Measurements from ENCODE around the gene ADARB1. TPM values are rescaled to one million over a fixed set of nuclear protein-coding genes. Genes with fewer than 3 reads are reported as not detected.

The ADARB1 gene
- total and polyA plus RNA-seq, 2 donors (not counting 1 experiment from before 2014, with no cell fraction given): 17.1 to 33.3 TPM

DNA sequence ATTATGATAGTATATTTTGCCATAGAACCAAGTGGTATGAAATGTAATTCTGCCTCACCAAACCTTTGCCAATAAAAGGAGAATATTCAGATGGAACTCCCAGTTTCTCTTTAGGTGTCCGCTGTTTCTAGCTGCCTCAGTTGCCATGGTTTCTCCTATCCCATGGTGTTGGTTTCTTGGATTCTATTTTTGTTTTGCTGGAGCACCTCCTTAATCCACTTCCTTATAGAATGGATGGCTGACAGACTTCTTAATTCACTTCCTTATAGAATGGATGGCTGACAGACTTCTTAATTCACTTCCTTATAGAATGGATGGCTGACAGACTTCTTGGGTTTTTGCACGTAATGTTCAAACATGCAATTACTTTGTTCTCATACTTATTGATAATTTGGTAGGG, 43.7 kb downstream of the ADARB1 start:
- intact Hi-C loops (cut with micrococcal nuclease): no loop called here
- no peak overlapping the region for H3K4me2 ChIP-seq (replicated peaks; ENCODE audit: low read depth, low read length, poor library complexity, severe bottlenecking)
- CTCF ChIA-PET: interaction anchor here (1.2 to 6.9 kb wide), 4 partner anchors 10 to 168 kb away, joined by 3 to 66 read pairs (median 12); no protein-coding TSS in a partner anchor
- no peaks in the 10 kb centered on the region for H4K20me1 ChIP-seq (ENCODE audit: control insufficient read depth, insufficient read depth, low read length, poor library complexity, severe bottlenecking)
- no peak overlapping the region for H3K4me3 ChIP-seq (ENCODE audit: control extremely low read depth in 1 of 5, extremely low read depth in 1 of 5, insufficient read depth in 1 of 5, low read depth in 2 of 5, low read length in 4 of 5)
- H3K9me3 ChIP-seq (ENCODE audit: control extremely low read depth in 1 of 3, control insufficient read depth in 2 of 3, insufficient read depth in 1 of 3, low read length in 2 of 3): no peaks in the 10 kb centered on the region
- H3K4me1 ChIP-seq (ENCODE audit: control insufficient read depth in 2 of 2, insufficient read depth in 2 of 2, low read length in 2 of 2): peaks cover 70 to 76% of the 10 kb centered on the region in 2 donors
- H3K36me3 ChIP-seq (replicated peaks in 1 of 2; ENCODE audit: control extremely low read depth in 1 of 2, control insufficient read depth in 1 of 2, extremely low read depth in 1 of 2, insufficient read depth in 2 of 2, low read length in 1 of 2): peaks cover 5 to 7% of the 10 kb centered on the region in 2 experiments
- TF ChIP-seq, protein P1, sequence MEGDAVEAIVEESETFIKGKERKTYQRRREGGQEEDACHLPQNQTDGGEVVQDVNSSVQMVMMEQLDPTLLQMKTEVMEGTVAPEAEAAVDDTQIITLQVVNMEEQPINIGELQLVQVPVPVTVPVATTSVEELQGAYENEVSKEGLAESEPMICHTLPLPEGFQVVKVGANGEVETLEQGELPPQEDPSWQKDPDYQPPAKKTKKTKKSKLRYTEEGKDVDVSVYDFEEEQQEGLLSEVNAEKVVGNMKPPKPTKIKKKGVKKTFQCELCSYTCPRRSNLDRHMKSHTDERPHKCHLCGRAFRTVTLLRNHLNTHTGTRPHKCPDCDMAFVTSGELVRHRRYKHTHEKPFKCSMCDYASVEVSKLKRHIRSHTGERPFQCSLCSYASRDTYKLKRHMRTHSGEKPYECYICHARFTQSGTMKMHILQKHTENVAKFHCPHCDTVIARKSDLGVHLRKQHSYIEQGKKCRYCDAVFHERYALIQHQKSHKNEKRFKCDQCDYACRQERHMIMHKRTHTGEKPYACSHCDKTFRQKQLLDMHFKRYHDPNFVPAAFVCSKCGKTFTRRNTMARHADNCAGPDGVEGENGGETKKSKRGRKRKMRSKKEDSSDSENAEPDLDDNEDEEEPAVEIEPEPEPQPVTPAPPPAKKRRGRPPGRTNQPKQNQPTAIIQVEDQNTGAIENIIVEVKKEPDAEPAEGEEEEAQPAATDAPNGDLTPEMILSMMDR (IDR thresholded peaks at IDR 0.05): no peak
- TF ChIP-seq EZH2 (IDR thresholded peaks at IDR 0.05; ENCODE audit: borderline replicate concordance, insufficient read depth, low read depth, low read length, poor library complexity, severe bottlenecking): no peak
- no peaks in the 10 kb centered on the region for H3K9me3 Mint-ChIP-seq (ENCODE audit: insufficient read depth)
- peaks cover 84% of the 10 kb centered on the region for H3K4me1 Mint-ChIP-seq
- ATAC-seq (ENCODE audit: low read depth) (no peak), DNase-seq (no peak)
- H2AFZ ChIP-seq (ENCODE audit: insufficient read depth, low read depth, low read length, poor library complexity, severe bottlenecking): no peak overlapping the region
- H3K4me3 Mint-ChIP-seq: no peak overlapping the region
- no peaks in the 10 kb centered on the region for H3K27me3 Mint-ChIP-seq
- H3K27me3 ChIP-seq (replicated peaks in 1 of 4; ENCODE audit: control extremely low read depth in 1 of 4, control insufficient read depth in 3 of 4, insufficient read depth in 4 of 4, low read length in 3 of 4): no peaks in the 10 kb centered on the region
- no peak overlapping the region for H3K27ac ChIP-seq (ENCODE audit: low read length in 2 of 2)
- H3K9ac ChIP-seq (ENCODE audit: low read length): no peak overlapping the region
- POLR2A ChIA-PET: no interaction called here
- WGBS (ENCODE audit: insufficient coverage): no CpG with 5 or more reads among the region's 2 CpGs
- peaks cover 90% of the 10 kb centered on the region for H3K79me2 ChIP-seq (ENCODE audit: control insufficient read depth, insufficient read depth, low read length)
- no peak overlapping the region for H3K27ac Mint-ChIP-seq

- H3K9me3 ChIP-seq (ENCODE audit: control extremely low read depth in 1 of 3, control insufficient read depth in 2 of 3, insufficient read depth in 1 of 3, low read length in 2 of 3): no peaks in the 10 kb centered on the region
- ChIA-PET POLR2A (no interaction called here), CTCF (interaction anchor here (1.2 to 6.9 kb wide), 7 partner anchors 9 to 192 kb away, joined by 3 to 66 read pairs (median 11); no protein-coding TSS in a partner anchor)
- peaks cover 87% of the 10 kb centered on the region for H3K79me2 ChIP-seq (ENCODE audit: control insufficient read depth, insufficient read depth, low read length)
- DNase-seq (no peak), ATAC-seq (ENCODE audit: low read depth) (no peak)
- H3K4me1 ChIP-seq (ENCODE audit: control insufficient read depth in 2 of 2, insufficient read depth in 2 of 2, low read length in 2 of 2): peaks cover 72 to 78% of the 10 kb centered on the region in 2 donors
- no peak overlapping the region for H3K4me3 ChIP-seq (ENCODE audit: control extremely low read depth in 1 of 5, extremely low read depth in 1 of 5, insufficient read depth in 1 of 5, low read depth in 2 of 5, low read length in 4 of 5)
- no peak overlapping the region for H3K9ac ChIP-seq (ENCODE audit: low read length)
- H3K27ac ChIP-seq (ENCODE audit: low read length in 2 of 2): no peak overlapping the region
- intact Hi-C loops (cut with micrococcal nuclease): no loop called here
- no peaks in the 10 kb centered on the region for H3K9me3 Mint-ChIP-seq (ENCODE audit: insufficient read depth)
- H3K27me3 Mint-ChIP-seq: no peaks in the 10 kb centered on the region
- peaks cover 86% of the 10 kb centered on the region for H3K4me1 Mint-ChIP-seq
- TF ChIP-seq EZH2 (IDR thresholded peaks at IDR 0.05; ENCODE audit: borderline replicate concordance, insufficient read depth, low read depth, low read length, poor library complexity, severe bottlenecking): no peak
- TF ChIP-seq, protein P1 (IDR thresholded peaks at IDR 0.05): no peak
- 91% methylated on average over 4 of the region's 7 CpGs for WGBS (ENCODE audit: insufficient coverage)
- no peak overlapping the region for H3K27ac Mint-ChIP-seq
- no peaks in the 10 kb centered on the region for H3K27me3 ChIP-seq (replicated peaks in 1 of 4; ENCODE audit: control extremely low read depth in 1 of 4, control insufficient read depth in 3 of 4, insufficient read depth in 4 of 4, low read length in 3 of 4)
- H4K20me1 ChIP-seq (ENCODE audit: control insufficient read depth, insufficient read depth, low read length, poor library complexity, severe bottlenecking): no peaks in the 10 kb centered on the region
- no peak overlapping the region for H3K4me2 ChIP-seq (replicated peaks; ENCODE audit: low read depth, low read length, poor library complexity, severe bottlenecking)
- no peak overlapping the region for H2AFZ ChIP-seq (ENCODE audit: insufficient read depth, low read depth, low read length, poor library complexity, severe bottlenecking)
- H3K36me3 ChIP-seq (replicated peaks in 1 of 2; ENCODE audit: control extremely low read depth in 1 of 2, control insufficient read depth in 1 of 2, extremely low read depth in 1 of 2, insufficient read depth in 2 of 2, low read length in 1 of 2): peaks cover 5 to 7% of the 10 kb centered on the region in 2 experiments
- no peak overlapping the region for H3K4me3 Mint-ChIP-seq
These were observed 45.4 kb downstream of the ADARB1 start for GRCh38 chr21:45119812-45120211.

Measured in B cell (primary cell).